Measurements from ENCODE around the gene COBL.

Gene COBL

GRCh38 chr7:51295440-51296245 lies 21.0 kb downstream of the COBL start:
- no peak for TF ChIP-seq CTCF (IDR thresholded peaks at IDR 0.05; ENCODE audit: low read depth, low read length)
- H3K4me3 ChIP-seq (ENCODE audit: low read depth, low read length): no peak overlapping the region

GRCh38 chr7:51292596-51292995 lies 24.0 kb downstream of the COBL start:
- no peak overlapping the region for H3K4me3 ChIP-seq (ENCODE audit: low read depth, low read length)
- no peak for TF ChIP-seq CTCF (IDR thresholded peaks at IDR 0.05; ENCODE audit: low read depth, low read length)

- H3K4me3 ChIP-seq (ENCODE audit: low read depth, low read length): no peak overlapping the region
- no peak for TF ChIP-seq CTCF (IDR thresholded peaks at IDR 0.05; ENCODE audit: low read depth, low read length)
These were observed 25.7 kb downstream of the COBL start for GRCh38 chr7:51290702-51291540.

GRCh38 chr7:51290304-51290637 lies 26.3 kb downstream of the COBL start:
- H3K4me3 ChIP-seq (ENCODE audit: low read depth, low read length): no peak overlapping the region
- no peak for TF ChIP-seq CTCF (IDR thresholded peaks at IDR 0.05; ENCODE audit: low read depth, low read length)

- TF ChIP-seq CTCF (IDR thresholded peaks at IDR 0.05; ENCODE audit: low read depth, low read length): no peak
These were observed 26.8 kb downstream of the COBL start for GRCh38 chr7:51289623-51290303.

GRCh38 chr7:51288896-51289622 lies 27.6 kb downstream of the COBL start:
- H3K4me3 ChIP-seq (ENCODE audit: low read depth, low read length): no peak overlapping the region
- no peak for TF ChIP-seq CTCF (IDR thresholded peaks at IDR 0.05; ENCODE audit: low read depth, low read length)

More at GRCh38 chr7:51289623-51290303, 26.8 kb downstream of the COBL start:
- H3K4me3 ChIP-seq (ENCODE audit: low read depth, low read length): no peak overlapping the region
